HCT116 (cell line): ENCODE results near the gene INO80C.

ENCODE experiments used
- CEBPB ChIP-seq: IDR thresholded peaks from 2 replicates; pipeline ENCODE4 v1.6.1; 2012; ENCODE audit warnings: low read depth
- EGR1 ChIP-seq: IDR thresholded peaks from 2 replicates; pipeline ENCODE4 v1.6.1; 2012; ENCODE audit warnings: low read depth
- FOSL1 ChIP-seq: IDR thresholded peaks from 2 replicates; pipeline ENCODE4 v1.6.1; 2012; ENCODE audit warnings: low read depth
- JUND ChIP-seq: IDR thresholded peaks from 2 replicates; pipeline ENCODE4 v1.6.1; 2012
- POLR2A ChIP-seq: IDR thresholded peaks from 2 replicates; pipeline ENCODE4 v1.7.0; 2011; ENCODE audit warnings: borderline replicate concordance; ENCODE audit not compliant: insufficient read depth, insufficient read length; ENCODE audit errors: extremely low read depth
- SRF ChIP-seq: IDR thresholded peaks from 2 replicates; pipeline ENCODE4 v1.6.1; 2012; ENCODE audit warnings: low read depth
- TCF7L2 ChIP-seq: IDR thresholded peaks from 2 replicates; pipeline ENCODE4 v1.7.0; 2011; ENCODE audit warnings: borderline replicate concordance, inconsistent platforms; ENCODE audit not compliant: insufficient read depth, insufficient read length; ENCODE audit errors: extremely low read depth
- TF ChIP-seq, protein P1 (sequence below), 3 experiments: fragments of 200-600 bp in 1 of 3; sonication (generic) in 1 of 3; IDR thresholded peaks in 2 of 3; conservative IDR thresholded peaks in 1 of 3; 2 replicates each; pipeline ENCODE4 v1.5.1; 2012 to 2017; ENCODE audit warnings: low read depth in 2 of 3, low read length in 2 of 3, antibody characterized with exemption in 1 of 3, borderline replicate concordance in 1 of 3, control low read depth in 1 of 3, mild to moderate bottlenecking in 1 of 3, mixed read lengths in 1 of 3, mixed run types in 1 of 3, moderate library complexity in 1 of 3; ENCODE audit not compliant: insufficient read depth in 1 of 3
- TF ChIP-seq, protein P2 (sequence below): IDR thresholded peaks from 2 replicates; pipeline ENCODE4 v1.6.1; 2012

DNA sequence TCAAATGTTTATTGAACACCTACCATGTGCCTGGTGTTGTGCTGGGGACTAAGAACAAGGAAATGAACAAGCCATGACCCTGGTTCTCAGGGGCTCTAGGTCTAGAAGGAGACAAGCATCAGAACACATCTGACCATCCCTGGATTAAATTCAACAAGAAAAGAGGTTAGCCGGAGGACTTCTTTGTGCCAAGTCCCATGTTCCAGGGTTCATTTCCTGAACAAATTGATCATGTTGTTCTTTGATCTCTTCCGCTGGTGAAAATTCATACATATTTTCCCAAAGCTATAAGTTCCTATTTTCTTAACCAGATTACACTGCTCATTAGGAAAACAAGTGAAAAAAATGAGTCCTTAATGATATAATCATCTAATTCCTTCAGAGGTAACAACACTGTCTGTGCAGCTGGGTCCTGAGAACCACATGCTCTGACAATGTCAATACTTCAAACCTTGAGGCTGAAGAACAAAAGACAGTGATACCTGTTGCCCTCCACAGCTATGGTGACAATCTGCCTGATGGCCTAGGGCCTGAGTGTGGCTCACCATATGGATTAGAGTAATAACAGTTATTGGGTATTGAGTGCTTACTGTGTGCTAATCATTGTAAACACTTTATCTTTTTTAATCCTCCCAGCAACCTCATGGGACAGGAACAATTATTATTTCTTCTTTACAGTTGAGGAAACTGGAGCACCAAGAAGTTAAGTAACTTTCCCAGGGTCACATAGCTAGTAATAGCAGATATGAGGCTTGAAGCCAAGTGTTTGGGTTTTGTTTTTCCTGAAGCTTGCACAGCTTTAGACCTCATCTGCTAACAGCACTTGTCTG lies 24.6 kb upstream of the INO80C start:
- TF ChIP-seq, protein P1, sequence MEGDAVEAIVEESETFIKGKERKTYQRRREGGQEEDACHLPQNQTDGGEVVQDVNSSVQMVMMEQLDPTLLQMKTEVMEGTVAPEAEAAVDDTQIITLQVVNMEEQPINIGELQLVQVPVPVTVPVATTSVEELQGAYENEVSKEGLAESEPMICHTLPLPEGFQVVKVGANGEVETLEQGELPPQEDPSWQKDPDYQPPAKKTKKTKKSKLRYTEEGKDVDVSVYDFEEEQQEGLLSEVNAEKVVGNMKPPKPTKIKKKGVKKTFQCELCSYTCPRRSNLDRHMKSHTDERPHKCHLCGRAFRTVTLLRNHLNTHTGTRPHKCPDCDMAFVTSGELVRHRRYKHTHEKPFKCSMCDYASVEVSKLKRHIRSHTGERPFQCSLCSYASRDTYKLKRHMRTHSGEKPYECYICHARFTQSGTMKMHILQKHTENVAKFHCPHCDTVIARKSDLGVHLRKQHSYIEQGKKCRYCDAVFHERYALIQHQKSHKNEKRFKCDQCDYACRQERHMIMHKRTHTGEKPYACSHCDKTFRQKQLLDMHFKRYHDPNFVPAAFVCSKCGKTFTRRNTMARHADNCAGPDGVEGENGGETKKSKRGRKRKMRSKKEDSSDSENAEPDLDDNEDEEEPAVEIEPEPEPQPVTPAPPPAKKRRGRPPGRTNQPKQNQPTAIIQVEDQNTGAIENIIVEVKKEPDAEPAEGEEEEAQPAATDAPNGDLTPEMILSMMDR (IDR thresholded peaks at IDR 0.05 in 2 of 3, conservative IDR thresholded peaks at IDR 0.05 in 1 of 3; ENCODE audit: borderline replicate concordance in 1 of 3, insufficient read depth in 1 of 3, low read depth in 2 of 3, low read length in 2 of 3) = no peak
- TF ChIP-seq, protein P2, sequence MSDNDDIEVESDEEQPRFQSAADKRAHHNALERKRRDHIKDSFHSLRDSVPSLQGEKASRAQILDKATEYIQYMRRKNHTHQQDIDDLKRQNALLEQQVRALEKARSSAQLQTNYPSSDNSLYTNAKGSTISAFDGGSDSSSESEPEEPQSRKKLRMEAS = no peak
- TF ChIP-seq POLR2A (no peak), FOSL1 (no peak), JUND (no peak), SRF (no peak), TCF7L2 (no peak), CEBPB (no peak), EGR1 (no peak)
